ENCODE results near the gene ZNF879.

Gene ZNF879

DNA sequence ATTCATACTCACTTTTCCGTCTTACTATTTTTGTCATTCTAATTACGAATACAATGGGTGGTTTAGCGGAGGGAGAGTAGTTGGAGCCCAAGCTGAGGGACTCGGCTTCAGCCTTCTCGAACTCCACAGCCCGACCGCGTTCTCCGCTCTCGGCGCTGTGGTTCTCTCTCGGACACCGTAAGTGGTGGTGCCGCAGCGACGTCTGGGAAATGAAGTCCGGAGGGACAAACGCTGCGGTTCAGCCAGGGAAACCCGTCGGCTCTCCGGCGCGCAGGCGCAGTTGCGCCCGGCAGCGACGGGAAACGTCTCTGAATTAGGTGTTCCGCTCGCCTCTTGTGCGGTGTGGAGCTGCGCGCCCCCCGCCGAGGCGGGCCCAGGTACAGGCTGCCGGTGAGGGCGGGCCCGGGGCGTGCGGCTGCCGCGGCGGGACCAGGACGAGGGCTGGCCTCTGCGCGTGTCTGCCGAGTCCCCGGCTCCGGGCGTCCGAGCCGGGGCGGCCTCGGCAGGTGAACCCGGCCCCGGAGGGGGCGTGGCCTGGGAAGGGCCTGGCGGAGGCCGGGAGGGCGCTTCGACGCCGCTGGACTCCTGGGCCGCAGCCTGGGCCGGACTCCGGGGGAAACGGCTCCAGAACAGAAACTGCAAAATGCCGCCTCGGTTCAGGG lies at the start of gene ZNF879:
Gene ZNF879, plus strand, starts transcription at position 277 of the 662 bp plus-strand sequence. CDS start 1,201 bp downstream, outside the sequence.
- DNase-seq = peak; percentile 87

- DNase-seq = no peak
Observed at GRCh38 chr5:178981381-178981780, 42.2 kb upstream of the ZNF879 start.

DNA sequence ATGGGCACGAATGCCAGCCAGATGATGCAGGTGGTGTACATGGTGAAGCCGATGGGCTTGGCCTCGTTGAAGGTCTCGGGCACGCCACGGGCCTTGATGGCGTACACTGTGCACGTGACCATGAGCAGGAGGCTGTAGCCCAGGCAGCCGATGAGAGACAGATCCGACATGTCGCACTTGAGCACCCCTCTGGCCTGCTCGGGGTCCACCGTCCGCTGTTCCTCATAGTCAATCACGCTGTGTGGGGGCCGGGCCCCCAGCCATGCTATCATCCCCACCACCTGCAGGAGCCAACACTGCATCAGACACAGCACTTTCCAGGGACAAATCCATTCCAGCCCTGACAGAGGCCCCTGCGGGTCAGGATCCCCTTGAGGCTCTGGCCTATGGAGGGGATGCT lies 40.7 kb upstream of the ZNF879 start:
- DNase-seq = no peak

DNA sequence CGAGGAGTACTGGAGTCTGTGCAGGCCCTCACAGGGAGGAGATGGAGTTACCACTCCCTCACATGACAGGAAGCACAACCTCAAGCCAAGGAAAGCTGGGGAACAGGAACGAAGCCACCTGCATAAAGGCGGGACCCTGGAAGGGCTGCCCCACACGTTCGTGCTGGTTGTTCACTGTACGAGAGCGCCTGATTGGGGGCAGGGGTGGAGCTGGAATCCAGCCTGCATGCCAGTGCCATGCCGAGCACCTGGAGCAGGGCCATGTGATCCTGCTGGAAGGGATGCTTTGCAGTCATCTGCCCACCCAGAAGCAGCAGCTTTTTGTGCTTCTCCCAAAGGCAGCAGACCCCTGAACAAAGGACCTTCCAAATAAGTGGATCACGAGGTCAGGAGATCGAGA lies 39.9 kb upstream of the ZNF879 start:
- no peak for DNase-seq

- DNase-seq = no peak
Observed at GRCh38 chr5:178984145-178985072, 39.2 kb upstream of the ZNF879 start.

DNA sequence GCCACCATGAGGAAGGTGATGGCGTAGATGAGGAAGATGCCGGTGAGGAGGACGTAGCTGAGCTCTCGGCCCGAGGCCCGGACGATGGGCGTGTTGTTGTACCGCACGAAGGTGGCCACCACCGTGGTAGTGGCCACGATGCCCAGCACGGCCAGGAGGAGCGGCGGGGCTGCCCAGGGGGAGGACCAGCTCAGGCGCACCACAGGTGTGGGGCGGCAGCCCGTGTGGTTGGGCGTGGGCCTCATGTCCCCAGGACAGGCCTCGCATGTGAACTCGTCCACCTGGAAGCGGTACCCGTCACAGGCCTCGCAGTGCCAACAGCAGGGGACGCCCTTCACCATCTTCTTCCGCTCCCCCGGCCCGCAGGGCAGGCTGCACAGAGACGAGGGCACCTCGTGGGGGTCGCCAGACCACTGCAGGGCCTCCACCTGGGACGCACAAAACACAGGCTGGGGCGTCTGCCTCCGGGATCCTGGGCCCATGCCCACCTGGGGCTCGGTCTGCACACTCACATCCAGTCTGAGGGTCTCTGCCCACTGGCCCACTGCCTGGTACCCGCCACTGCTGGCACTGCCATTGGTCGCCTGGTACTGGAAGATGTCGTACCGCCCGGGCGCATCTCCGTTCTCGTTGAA lies 37.2 kb upstream of the ZNF879 start:
- DNase-seq = no peak

DNA sequence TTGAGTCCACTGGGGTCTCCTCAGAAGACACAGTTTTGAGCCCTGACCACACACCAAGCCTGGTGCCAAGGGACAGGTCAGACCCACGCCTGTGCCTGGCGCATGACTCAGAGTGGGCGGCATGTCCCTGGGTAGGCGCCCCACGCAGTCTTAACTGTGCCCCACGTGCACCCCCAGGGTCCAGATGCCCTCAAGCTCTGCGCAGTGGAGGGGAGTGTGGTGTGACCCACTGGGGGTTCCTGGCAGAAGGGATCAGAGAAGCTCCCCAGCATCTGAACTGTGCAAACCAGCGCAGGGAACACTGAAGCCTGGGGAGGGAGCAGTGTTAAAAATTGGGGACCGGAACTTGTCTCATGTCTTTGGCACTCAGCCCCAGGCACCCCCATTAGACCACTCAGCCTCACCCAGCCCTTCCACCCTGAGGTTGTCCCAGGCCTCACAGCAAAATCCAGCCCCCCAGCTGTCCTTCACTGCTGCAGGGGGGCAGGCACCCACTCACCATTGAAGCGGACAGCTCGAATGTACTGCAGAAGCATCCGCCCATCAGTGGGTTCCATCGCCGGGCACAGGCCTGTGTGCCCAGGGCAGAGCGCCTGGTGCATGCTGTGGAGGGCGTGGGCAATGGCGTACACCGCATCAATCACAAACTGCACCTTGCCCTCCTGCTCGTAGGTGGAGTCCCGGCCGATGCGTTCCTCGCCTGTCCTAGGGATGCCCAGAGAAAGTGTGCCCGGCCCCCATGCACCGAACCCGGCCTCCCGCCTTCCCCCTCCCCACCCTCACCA lies 35.0 kb upstream of the ZNF879 start:
- no peak for DNase-seq

GRCh38 chr5:178989311-178989710 lies 34.3 kb upstream of the ZNF879 start:
- DNase-seq = no peak

- no peak for DNase-seq
Observed at GRCh38 chr5:178990491-178990890, 33.1 kb upstream of the ZNF879 start.

DNA sequence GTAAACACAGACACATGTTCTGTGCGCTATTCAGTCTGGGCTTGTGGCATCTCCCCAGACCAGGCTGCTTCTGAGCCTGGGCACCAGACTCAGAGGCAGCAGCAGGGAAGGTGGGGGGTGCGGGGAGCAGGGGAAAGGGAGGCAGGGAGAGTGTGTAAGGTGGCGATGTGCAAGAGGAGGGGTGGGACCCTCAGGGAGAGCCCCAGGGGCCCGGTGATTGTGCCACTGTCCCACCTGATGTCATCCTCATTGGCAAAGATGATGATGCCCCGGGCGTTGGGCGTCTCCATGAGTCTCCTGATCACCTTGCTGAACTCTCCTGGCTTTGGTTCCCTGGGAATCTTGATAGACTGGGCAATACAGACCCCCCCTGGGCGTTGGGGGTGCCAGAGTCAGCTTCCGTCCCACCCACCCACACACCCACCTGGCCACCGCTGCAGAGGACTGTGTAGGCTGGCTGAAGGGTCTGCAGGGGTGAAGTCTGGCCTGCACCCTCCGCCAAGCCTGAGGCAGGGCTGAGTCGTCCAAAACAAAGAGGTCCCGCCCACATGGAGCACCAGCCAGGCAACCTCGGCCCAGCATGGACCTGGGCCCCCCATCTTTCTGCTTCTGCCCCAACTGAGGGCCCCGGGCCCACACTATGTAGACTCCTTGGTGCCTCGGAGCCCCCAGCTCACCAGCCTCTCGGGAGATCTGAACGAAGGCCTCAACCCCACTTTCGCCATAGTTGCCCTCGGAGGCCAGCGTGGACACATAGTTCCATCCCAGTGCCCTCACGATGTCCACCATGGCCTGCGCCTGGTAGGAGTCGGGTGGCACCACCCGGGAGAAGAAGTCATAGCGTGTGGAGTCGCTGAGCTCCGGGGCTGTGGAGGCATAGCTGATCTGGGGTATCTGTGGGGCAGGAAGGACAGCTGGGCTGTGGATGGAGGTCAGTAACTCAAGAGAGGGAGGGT lies 32.1 kb upstream of the ZNF879 start:
- DNase-seq = no peak

DNA sequence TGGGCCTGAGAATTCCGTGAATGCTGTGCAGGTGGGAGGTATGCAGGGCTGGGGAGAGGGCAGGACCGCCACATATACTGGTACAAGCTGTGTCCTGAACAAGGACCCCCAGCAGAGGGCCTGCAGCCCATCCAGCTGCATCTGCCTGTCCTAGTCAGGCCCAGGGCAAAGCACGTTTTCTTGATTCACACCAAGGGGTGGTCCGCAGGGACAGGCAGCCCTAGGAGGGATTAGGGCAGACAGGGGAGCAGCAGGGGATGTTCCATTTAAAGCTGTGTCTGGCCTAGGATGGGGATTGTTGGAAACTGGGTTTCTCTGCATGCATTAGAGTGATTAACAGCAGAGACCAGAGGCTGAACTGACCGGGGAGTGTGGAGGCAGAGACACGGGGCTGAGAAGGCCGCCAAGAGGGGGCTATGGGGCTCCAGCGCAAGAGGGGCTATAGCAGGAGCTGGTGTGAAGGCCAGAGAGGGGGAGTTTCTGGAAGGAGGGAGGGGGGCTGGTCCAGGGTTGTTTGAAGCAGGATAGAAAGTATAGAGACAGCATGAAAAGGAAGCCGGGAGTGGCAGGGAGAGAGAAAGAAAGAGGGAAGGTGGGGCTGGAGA lies 31.2 kb upstream of the ZNF879 start:
- DNase-seq = no peak

DNA sequence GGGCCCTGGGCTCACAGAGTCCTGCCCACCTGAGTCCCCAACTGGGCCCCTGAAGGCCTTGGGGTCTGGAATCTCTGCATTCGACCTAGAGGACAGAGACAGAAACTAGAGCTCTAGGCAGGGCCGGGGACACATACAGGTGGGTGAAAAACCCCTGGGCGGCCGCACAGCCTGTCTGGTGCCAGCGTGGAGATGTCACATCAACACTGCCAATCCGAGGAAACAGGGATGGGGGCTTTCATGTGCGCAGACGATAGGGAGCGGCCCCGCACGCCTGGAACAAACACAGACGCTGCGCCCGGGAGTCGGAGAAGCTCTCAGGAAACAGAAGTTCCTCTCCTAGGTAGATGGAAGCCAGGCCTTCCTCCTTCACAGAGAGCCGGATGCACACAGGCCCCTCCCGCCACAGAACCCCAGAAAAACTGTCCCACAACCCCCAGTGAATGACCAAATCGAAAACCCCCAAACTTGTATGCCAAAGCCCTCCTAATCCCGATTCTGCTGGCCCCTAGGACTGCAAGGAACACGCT lies 30.3 kb upstream of the ZNF879 start:
- DNase-seq = no peak

GRCh38 chr5:178993955-178994579 lies 29.5 kb upstream of the ZNF879 start:
- no peak for DNase-seq

GRCh38 chr5:178994580-178995340 lies 28.8 kb upstream of the ZNF879 start, which contains the start of gene GRM6:
GRM6 (minus strand) TSS chr5:178995320; CDS start chr5:178994944, 376 bp downstream.
- DNase-seq = no peak

GRCh38 chr5:178995341-178995690 lies 28.3 kb upstream of the ZNF879 start:
- no peak for DNase-seq

DNA sequence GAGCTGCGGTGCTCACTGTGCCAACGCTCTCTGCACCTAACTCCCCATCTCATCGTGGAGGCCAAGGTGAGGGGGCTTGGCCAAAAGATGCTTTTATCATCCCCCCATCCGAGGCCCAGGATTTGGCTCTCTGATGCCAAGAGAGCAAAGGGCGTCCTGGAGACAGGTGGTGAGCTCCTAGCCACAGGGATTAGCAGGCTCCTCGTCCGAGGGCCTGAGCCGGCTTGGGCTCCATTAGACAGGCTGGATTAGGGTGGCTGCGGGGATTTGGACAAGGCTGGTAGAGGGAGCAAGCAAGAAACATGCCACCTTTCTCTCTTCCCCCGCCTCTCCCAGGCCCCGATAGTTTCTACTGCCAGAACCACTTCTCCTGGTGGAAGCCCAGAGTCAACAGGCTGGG lies 27.4 kb upstream of the ZNF879 start:
- DNase-seq = no peak

- DNase-seq = no peak
Observed at GRCh38 chr5:178997191-178997590, 26.4 kb upstream of the ZNF879 start.

GRCh38 chr5:178998441-178998840 lies 25.2 kb upstream of the ZNF879 start:
- DNase-seq = no peak

GRCh38 chr5:179006564-179006963 lies 17.0 kb upstream of the ZNF879 start:
- DNase-seq = no peak

DNA sequence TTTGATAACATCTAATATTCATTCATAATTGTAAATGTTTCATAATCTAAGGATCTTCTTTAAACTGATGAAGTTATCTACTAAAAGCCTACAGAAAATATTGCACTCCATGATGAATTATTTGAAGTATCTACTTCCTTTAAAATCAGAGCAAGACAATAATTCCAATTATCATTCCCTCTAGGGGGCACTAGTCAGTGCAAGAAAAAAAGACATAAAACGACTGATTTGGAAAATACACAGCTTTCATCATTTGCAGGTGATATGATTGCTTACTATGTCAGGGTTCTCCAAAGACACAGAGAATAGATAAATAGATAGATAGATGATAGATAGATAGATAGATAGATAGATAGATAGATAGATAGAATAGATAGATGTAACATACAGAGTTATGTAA lies 14.9 kb upstream of the ZNF879 start:
- DNase-seq = no peak

All from RPMI8226 (cell line).